SK-N-SH (cell line): ENCODE data around the gene TXNL4B. TPM values are rescaled to one million over a fixed set of nuclear protein-coding genes. Genes with fewer than 3 reads are reported as not detected.
"Not testable (repeated sequence)": the region's sequence is repeated elsewhere in the genome, so short reads cannot be mapped to it uniquely, and the experiment has no call there.

Experiments
- CTCF ChIA-PET: fragments of 300-600, 350-600 bp; formaldehyde crosslinking; extraction: SDS; loops from one replicate; lab custom pipeline; 2021; lab: Yijun Ruan, JAX
- POLR2A ChIA-PET: fragments of 350-600 bp; sonication (Branson Sonifier 250); formaldehyde crosslinking; extraction: SDS; loops from one replicate; lab custom pipeline; 2020; ENCODE audit warnings: antibody characterized with exemption, inconsistent platforms; lab: Yijun Ruan, JAX
- DNase-seq: peaks from one replicate; pipeline ENCODE4 v3.0.0; 2012
- H2AFZ ChIP-seq: fragments of 200-600 bp; sonication (generic); 2 replicates; pipeline ENCODE4 v1.8.1; 2016; ENCODE audit warnings: antibody characterized with exemption, mild to moderate bottlenecking, low read depth
- H3F3A ChIP-seq: fragments of 200-600 bp; sonication (generic); replicated peaks from 2 replicates; pipeline ENCODE3; 2016; ENCODE audit warnings: antibody characterized with exemption, mild to moderate bottlenecking; ENCODE audit not compliant: insufficient read depth
- H3K27ac ChIP-seq, 2 experiments: fragments of 200-500 bp in 1 of 2; fragments of 200-600 bp in 1 of 2; sonication (Bioruptor generic) in 1 of 2; sonication (generic), shearing (Covaris generic) in 1 of 2; 2 replicates each; pipeline versions ENCODE4 v1.5.1 to v1.6.1; 2014 to 2016; ENCODE audit warnings: low read depth in 2 of 2, inconsistent platforms in 1 of 2, low read length in 1 of 2, mild to moderate bottlenecking in 1 of 2, mixed read lengths in 1 of 2
- H3K27me3 ChIP-seq: fragments of 200-600 bp; sonication (generic), shearing (Covaris generic); 2 replicates; pipeline ENCODE4 v1.6.1; 2016; ENCODE audit warnings: mixed run types; ENCODE audit not compliant: insufficient read depth
- H3K36me3 ChIP-seq, 2 experiments: fragments of 200-500 bp in 1 of 2; fragments of 200-600 bp in 1 of 2; sonication (Bioruptor generic) in 1 of 2; sonication (generic) in 1 of 2; replicated peaks in 1 of 2; 2 replicates each; pipeline versions ENCODE3 to v1.5.1; 2014 to 2016; ENCODE audit warnings: low read length in 1 of 2, mild to moderate bottlenecking in 1 of 2; ENCODE audit not compliant: insufficient read depth in 2 of 2, control insufficient read depth in 1 of 2
- H3K4me1 ChIP-seq, 2 experiments: fragments of 200-500 bp in 1 of 2; fragments of 200-600 bp in 1 of 2; sonication (Bioruptor generic) in 1 of 2; sonication (generic), shearing (Covaris generic) in 1 of 2; 2 replicates each; pipeline versions ENCODE4 v1.5.1 to v1.6.1; 2014 to 2016; ENCODE audit warnings: low read depth in 1 of 2, low read length in 1 of 2, mixed run types in 1 of 2; ENCODE audit not compliant: insufficient read depth in 2 of 2, control insufficient read depth in 1 of 2
- H3K4me2 ChIP-seq: fragments of 200-600 bp; sonication (generic), shearing (Covaris generic); 2 replicates; pipeline ENCODE4 v1.6.1; 2017; ENCODE audit warnings: mixed run types
- H3K4me3 ChIP-seq, 2 experiments: fragments of 200-500 bp in 1 of 2; fragments of 200-600 bp in 1 of 2; sonication (Bioruptor generic) in 1 of 2; sonication (generic), shearing (Covaris generic) in 1 of 2; 2 replicates each; pipeline versions ENCODE4 v1.5.1 to v1.8.1; 2014 to 2016; ENCODE audit warnings: low read depth in 2 of 2, inconsistent platforms in 1 of 2, low read length in 1 of 2, mild to moderate bottlenecking in 1 of 2, mixed read lengths in 1 of 2, moderate library complexity in 1 of 2
- H3K79me2 ChIP-seq: fragments of 200-600 bp; sonication (generic); 2 replicates; pipeline ENCODE4 v1.8.1; 2017; ENCODE audit warnings: mild to moderate bottlenecking; ENCODE audit not compliant: insufficient read depth
- H3K9ac ChIP-seq: fragments of 200-600 bp; sonication (generic); 2 replicates; pipeline ENCODE4 v1.6.1; 2017; ENCODE audit warnings: mixed run types
- H3K9me2 ChIP-seq: fragments of 200-600 bp; sonication (generic); 2 replicates; pipeline ENCODE4 v1.6.1; 2017; ENCODE audit warnings: mixed run types
- H3K9me3 ChIP-seq: fragments of 200-600 bp; sonication (generic); 2 replicates; pipeline ENCODE4 v1.6.1; 2017; ENCODE audit warnings: mixed run types, mild to moderate bottlenecking, moderate library complexity
- H4K20me1 ChIP-seq: fragments of 200-600 bp; sonication (generic); 2 replicates; pipeline ENCODE4 v1.6.1; 2017; ENCODE audit warnings: mild to moderate bottlenecking, mixed run types; ENCODE audit not compliant: insufficient read depth
- CHD2 ChIP-seq: fragments of 150-350 bp; IDR thresholded peaks from 2 replicates; pipeline ENCODE4 v1.6.1; 2018; ENCODE audit warnings: low read length; ENCODE audit not compliant: partially characterized antibody
- FOXM1 ChIP-seq: IDR thresholded peaks from 2 replicates; pipeline ENCODE4 v1.4.0; 2012; ENCODE audit warnings: low read depth, mild to moderate bottlenecking
- JUND ChIP-seq: IDR thresholded peaks from 2 replicates; pipeline ENCODE4 v1.4.0; 2012
- MAX ChIP-seq: IDR thresholded peaks from 2 replicates; pipeline ENCODE4 v1.4.0; 2012; ENCODE audit warnings: low read depth
- MEF2A ChIP-seq: IDR thresholded peaks from 2 replicates; pipeline ENCODE4 v1.4.0; 2012; ENCODE audit warnings: low read depth, borderline replicate concordance
- PBX3 ChIP-seq: IDR thresholded peaks from 2 replicates; pipeline ENCODE4; 2012
- RFX5 ChIP-seq: IDR thresholded peaks from 2 replicates; pipeline ENCODE4 v1.6.1; 2012; ENCODE audit warnings: mild to moderate bottlenecking, improper control_type of control experiment, low read length
- SIN3A ChIP-seq: IDR thresholded peaks from 2 replicates; pipeline ENCODE4 v1.6.1; 2012; ENCODE audit warnings: low read depth, mild to moderate bottlenecking, low read length, moderate library complexity, borderline replicate concordance
- TEAD4 ChIP-seq: IDR thresholded peaks from 2 replicates; pipeline ENCODE4 v1.4.0; 2012; ENCODE audit warnings: mild to moderate bottlenecking, borderline replicate concordance; ENCODE audit not compliant: insufficient read depth
- USF1 ChIP-seq: IDR thresholded peaks from 2 replicates; pipeline ENCODE4 v1.4.0; 2012; ENCODE audit warnings: low read depth, borderline replicate concordance
- ZBTB33 ChIP-seq: IDR thresholded peaks from 2 replicates; pipeline ENCODE4 v1.4.0; 2012; ENCODE audit warnings: low read depth, borderline replicate concordance
- WGBS: methylation state at CpG from one replicate; pipeline ENCODE4 v1.1.6; 2017; ENCODE audit warnings: low lambda C conversion rate; 5-methylcytosine and 5-hydroxymethylcytosine counted together
- polyA plus RNA-seq, 3 experiments: library from polyadenylated mRNA; depleted of rRNA; stranded (reverse); fragments of >200 nt; gene quantifications; 2 replicates each; pipeline ENCODE4 v1.2.3, GENCODE V29; 2012

TXNL4B gene
- polyA plus RNA-seq, 1 of the 3 experiments (the other 2 are of a cell fraction), result 8.9 TPM

GRCh38 chr16:72055911-72056310, 37.5 kb downstream of the TXNL4B start:
- ChIA-PET POLR2A (no interaction called here), CTCF (interaction anchor here (0.6 kb wide), 1 partner anchor 10 kb away, joined by 3 read pairs; no protein-coding TSS in a partner anchor)
- Histone ChIP-seq H3K4me3 (no peak overlapping the region), H3K27ac (no peak overlapping the region), H3K9me3 (no peaks in the 10 kb centered on the region), H3K79me2 (no peaks in the 10 kb centered on the region), H3K9ac (no peak overlapping the region), H4K20me1 (no peaks in the 10 kb centered on the region), H3K4me1 (no peaks in the 10 kb centered on the region), H2AFZ (no peak overlapping the region), H3K9me2 (no peaks in the 10 kb centered on the region), H3K4me2 (no peak overlapping the region), H3K27me3 (no peaks in the 10 kb centered on the region; the same call in 1 of the 2 replicates), H3K36me3 (no peaks in the 10 kb centered on the region), H3F3A (no peaks in the 10 kb centered on the region)
- no peak for TF ChIP-seq ZBTB33
- TF ChIP-seq USF1, result no peak
- TF ChIP-seq TEAD4, result no peak
- no peak for TF ChIP-seq MAX
- TF ChIP-seq SIN3A, result no peak
- no peak for TF ChIP-seq FOXM1
- TF ChIP-seq JUND, result no peak
- no peak for TF ChIP-seq PBX3
- no peak for TF ChIP-seq RFX5
- no peak for TF ChIP-seq MEF2A
- TF ChIP-seq CHD2, result no peak
- DNase-seq, result no peak
- WGBS, result 40% methylated on average over 4 of the region's 4 CpGs

- WGBS, result 65% methylated on average over 5 of the region's 5 CpGs
- H2AFZ ChIP-seq, H3K4me1 ChIP-seq, H3K4me2 ChIP-seq, H3K4me3 ChIP-seq, H3K9ac ChIP-seq, H3K9me3 ChIP-seq, H3K27ac ChIP-seq, H3K36me3 ChIP-seq, H3K9me2 ChIP-seq, H3K79me2 ChIP-seq, DNase-seq, H4K20me1 ChIP-seq, H3K27me3 ChIP-seq, POLR2A ChIA-PET, H3F3A ChIP-seq: not testable (repeated sequence)
- CTCF ChIA-PET, result interaction anchor here (1.0 to 1.5 kb wide), 2 partner anchors 9 to 12 kb away, joined by 3 to 4 read pairs; partner anchors contain the start of gene HPR
Measured at GRCh38 chr16:72054254-72054847, 39.1 kb downstream of the TXNL4B start, which contains the start of gene HP. Gene HP (plus strand): TSS chr16:72054505. CDS start chr16:72054653, 148 bp downstream.
